Fibroblast of villous mesenchyme (primary cell): ENCODE results near the gene USP32. TPM values are rescaled to one million over a fixed set of nuclear protein-coding genes. Genes with fewer than 3 reads are reported as not detected.
"Not testable (repeated sequence)": the region's sequence is repeated elsewhere in the genome, so short reads cannot be mapped to it uniquely, and the experiment has no call there.

Experiments
- DNase-seq: peaks from one replicate; pipeline ENCODE4 v3.0.0-alpha.2; 2010; ENCODE audit warnings: low read depth
- H3K4me3 ChIP-seq: 2 replicates; pipeline ENCODE4 v1.5.1; 2011; ENCODE audit warnings: low read depth, mild to moderate bottlenecking, low read length
- CTCF ChIP-seq: IDR thresholded peaks from 2 replicates; pipeline ENCODE4 v1.5.1; 2012; ENCODE audit warnings: low read depth, mild to moderate bottlenecking, low read length; ENCODE audit not compliant: insufficient read depth
- total RNA-seq: library from RNA; depleted of rRNA; stranded (reverse); fragments of >200 nt; gene quantifications from 2 replicates; pipeline ENCODE4 v1.2.3, GENCODE V29; 2012

The USP32 gene
- total RNA-seq, 1 donor: 95.4 TPM

GRCh38 chr17:60426596-60426995 is 34.7 kb upstream of the USP32 start:
- no peak for TF ChIP-seq CTCF
- H3K4me3 ChIP-seq: no peak overlapping the region
- DNase-seq: no peak

GRCh38 chr17:60425626-60426025 is 33.7 kb upstream of the USP32 start:
- no peak for TF ChIP-seq CTCF
- no peak for DNase-seq
- no peak overlapping the region for H3K4me3 ChIP-seq

- no peak overlapping the region for H3K4me3 ChIP-seq
- no peak for DNase-seq
- TF ChIP-seq CTCF: no peak
These were observed 31.9 kb upstream of the USP32 start for GRCh38 chr17:60423865-60424264.

GRCh38 chr17:60422162-60422665 is 30.3 kb upstream of the USP32 start, which contains the start of gene CHCT1:
CHCT1 (plus strand) TSS chr17:60422489; CDS start chr17:60422593, 104 bp downstream.
- peak within 1 kb of the TSS; percentile 62 for H3K4me3 ChIP-seq
- DNase-seq: no peak
- TF ChIP-seq CTCF: no peak

GRCh38 chr17:60421273-60422161 is 29.6 kb upstream of the USP32 start:
- TF ChIP-seq CTCF: peak; percentile 94
- H3K4me3 ChIP-seq: peak overlapping the region; percentile 62
- DNase-seq: peak; percentile 61

GRCh38 chr17:60419875-60420274 is 27.9 kb upstream of the USP32 start:
- DNase-seq, H3K4me3 ChIP-seq: not testable (repeated sequence)

GRCh38 chr17:60419003-60419402 is 27.1 kb upstream of the USP32 start:
- H3K4me3 ChIP-seq, DNase-seq: not testable (repeated sequence)
